NCI-H526 (cell line): ENCODE measurements around the gene IDE.
"Not testable (repeated sequence)": the region's sequence is repeated elsewhere in the genome, so short reads cannot be mapped to it uniquely, and the experiment has no call there.

Experiments
- DNase-seq, 2 experiments: peaks; one replicate each; lab custom pipeline; 2025; lab: John Stamatoyannopoulos, UW

IDE gene

DNA sequence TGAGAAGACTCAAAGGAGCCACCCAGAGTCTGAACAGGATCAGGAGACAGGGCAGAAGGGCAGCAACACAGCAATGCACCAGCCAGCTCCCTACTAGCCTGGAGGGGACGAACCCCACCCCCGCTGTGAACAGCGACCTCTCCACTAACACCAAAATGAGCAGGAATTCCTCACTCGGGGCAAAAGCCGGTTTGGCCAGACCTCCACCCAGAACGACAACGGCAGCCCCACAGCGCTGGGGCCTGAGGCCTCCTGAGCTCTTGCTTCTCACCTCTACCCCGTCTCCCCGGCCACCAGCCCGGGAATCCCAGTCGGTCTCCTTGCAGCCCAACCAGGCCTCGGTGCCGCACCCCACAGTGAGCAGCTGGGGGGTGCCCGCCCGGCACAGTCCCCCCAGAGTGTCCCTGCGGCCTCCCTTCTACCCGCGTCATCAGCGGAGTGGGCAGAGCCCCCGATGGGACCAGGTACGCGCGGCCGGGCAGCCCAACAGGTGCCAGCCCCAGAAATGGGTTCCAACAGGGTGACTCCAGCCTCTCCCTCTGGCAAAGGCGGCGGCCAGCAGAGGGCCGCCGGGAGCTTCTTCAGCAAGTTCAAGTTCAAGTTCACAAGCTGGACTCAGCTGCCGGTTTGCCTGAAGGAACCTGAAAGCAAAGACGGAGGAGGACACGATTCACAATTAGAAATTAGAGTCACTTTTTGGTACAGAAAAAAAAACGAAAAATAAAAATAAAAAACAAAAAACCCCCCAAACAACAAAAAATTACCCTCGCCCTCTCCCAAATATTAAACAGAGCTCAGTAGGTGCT lies 153.9 kb downstream of the IDE start:
- DNase-seq: no peak

DNA sequence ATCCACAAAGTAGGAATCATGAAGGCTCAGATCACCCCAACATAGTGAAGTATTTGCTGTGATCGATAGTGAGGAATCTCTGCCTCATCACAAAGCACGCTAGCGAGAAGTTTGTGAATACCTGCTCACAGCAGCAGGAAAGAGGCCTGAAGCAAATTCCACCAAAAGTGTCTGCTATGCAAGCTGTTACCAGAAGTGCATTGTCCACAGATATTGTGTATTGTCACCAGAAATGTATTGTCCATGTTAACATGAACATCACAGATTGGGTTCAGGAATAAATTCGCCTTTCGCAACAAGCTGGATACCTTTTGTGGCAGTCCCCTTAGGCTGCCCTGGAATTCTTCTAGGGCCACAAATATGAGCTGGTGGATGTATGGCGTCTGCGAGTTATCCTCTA lies 155.0 kb downstream of the IDE start:
- no peak for DNase-seq

DNA sequence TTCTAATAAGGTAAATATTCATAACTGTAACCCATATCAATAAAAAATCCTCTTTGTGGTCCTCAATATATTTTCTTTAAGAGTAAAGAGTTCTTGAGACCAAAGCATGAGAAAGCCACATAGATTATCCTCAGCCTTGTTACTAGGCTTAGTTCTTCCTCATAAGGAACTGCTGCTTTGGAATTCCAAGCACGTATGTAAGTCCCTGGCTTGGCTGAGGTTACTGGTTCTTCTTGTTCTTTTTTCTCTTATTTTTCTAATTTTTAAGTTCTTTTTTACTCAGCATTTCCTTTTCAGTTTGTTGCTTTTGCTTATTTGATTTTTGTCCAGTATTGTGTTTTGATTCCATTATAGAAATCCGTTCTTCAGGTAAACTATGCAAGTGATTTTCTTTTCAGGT lies 155.7 kb downstream of the IDE start:
- DNase-seq: no peak

DNA sequence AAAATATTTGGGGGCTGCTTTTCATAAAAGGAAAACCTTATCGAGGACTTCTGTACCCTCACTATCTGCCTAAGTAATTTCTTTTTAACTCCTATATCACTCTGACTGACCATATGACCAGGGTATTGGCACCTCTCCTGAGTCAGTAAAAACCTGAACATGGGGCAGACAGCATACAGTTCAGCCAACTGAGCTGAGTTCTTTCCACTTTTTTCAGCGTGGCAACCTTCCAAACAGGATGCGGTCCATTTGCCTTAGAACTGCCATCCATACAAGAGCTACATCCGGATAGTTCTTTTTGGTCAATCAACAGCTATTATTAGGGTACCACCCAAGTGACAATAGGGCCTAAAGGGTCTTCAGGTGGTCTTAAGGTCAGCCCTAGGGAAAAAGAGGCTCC lies 160.4 kb downstream of the IDE start:
- DNase-seq: no peak

DNA sequence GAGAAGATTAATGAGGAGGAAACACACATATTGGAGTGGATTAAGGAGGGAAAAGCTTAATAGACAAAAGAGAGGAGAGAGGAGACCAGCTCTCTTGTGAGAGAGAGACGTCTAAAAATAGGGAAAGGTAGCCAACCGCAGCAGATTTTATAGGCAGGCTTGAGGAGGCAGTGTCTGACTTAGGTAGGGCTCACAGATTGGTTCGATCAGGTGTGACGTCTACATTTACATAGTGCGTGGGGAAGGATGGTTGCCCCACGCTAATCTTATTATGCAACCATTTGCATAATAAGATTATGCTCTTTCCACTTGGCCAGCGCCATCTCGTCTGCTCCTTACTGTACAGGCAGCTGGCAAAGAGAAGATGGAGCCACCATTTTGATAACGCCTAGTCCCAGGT lies 160.9 kb downstream of the IDE start:
- DNase-seq: peak in 1 of 2 experiments; percentile 11

DNA sequence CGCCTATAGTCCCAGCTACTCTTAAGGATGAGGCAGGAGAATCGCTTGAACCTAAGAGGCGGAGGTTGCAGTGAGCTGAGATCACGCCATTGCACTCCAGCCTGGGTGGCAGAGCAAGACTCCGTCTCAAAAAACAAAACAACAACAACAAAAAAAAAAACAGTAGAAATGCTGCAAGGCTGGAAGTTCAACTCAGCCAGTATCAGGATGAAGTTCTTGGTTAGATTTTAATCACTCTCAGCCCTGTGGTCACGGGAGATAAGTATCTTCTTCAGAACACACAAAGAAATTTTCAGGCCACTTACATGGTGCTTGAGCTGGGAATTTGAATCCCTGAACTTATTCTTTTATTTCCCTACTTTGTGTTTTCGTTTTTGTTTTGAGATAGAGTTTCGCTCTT lies 162.5 kb downstream of the IDE start:
- DNase-seq: no peak

DNA sequence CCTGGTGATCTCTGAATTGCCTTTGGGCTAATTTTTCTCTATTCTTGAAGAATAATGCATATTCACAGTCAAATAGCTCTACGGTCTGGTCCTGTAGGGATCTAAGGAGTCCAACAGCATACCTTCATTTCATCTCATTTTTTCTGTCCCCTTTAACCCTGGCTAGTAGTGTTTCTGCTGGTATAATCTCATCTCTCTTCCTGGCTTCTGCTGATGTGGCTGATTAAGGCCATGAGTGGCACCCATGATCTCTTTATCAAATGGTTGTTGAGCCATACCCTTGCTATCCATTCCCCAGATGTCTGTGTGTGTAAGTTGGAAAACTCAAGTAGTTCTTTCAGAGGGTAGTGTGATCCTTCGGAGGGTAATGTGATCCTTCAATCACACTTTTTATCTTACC lies 163.4 kb downstream of the IDE start:
- no peak for DNase-seq

DNA sequence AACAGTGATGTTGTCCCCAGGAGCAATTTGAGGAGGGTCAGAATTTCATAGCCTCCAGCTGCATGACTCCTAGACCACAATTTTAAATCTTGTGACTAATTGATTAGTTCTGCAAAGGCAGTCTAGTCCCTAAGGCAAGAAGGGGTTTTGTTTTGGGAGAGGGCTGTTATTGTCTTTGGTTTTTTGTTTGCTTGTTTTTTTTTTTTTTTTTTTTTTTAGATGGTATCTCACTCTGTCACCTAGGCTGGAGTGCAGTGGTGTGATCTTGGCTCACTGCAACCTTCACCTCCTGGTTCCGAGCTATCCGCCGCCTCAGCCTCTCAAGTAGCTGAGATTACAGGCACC lies 165.9 kb downstream of the IDE start:
- no peak for DNase-seq

DNA sequence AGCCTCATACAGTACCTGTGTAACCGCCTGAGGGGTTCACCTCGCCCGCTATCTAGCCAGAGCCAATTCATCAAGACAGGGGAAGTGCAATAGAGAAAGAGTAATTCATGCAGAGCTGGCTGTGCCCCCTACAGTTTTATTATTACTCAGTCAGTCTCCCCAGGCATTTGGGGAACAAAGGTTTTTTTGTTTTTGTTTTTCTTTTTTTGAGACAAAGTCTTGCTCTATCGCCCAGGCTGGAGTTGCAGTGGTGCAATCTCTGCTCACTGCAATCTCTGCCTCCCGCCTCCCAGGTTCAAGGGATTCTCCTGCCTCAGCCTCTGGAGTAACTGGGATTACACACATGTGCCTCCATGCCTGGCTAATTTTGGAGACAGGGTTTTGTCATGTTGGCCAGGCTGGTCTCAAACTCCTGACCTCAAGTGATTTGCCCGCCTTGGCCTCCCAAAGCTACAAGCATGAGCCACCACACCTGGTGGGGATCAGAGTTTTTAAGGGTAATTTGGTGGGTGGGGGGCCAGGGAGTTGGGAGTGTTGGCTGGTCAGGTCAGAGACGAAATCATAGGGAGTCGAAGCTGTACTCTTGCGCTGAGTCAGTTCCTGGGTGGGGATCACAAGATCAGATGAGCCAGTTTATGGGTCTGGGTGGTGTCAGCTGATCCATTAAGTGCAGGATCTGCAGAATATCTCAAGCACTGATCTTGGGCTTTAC lies 166.4 kb downstream of the IDE start:
- DNase-seq: no peak

DNA sequence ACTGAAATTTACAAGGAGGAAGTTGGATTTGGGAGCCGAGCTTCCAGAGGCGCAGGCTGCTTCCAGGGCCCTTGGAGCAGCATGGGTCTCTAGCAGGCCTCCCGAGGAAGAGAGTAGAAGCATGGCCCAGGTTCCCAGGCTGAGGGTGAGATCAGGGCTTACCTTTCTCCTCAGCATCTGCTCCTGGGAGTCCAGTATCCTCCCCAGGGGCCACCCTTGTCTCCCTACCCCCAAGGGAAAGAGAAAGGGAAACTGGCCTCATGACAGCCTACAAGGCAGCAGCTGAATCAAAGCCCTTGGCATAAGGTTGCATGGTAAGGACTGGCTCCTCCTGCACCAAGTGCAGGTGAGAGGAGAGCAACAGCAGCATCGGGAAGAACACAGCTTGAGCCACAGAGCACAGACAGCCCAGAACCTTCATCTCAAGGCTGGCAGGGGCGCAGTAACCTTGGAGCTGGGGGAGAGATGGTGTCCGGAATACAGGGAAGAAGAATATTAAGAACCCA lies 168.4 kb downstream of the IDE start:
- peak in 1 of 2 experiments; percentile 4 for DNase-seq

DNA sequence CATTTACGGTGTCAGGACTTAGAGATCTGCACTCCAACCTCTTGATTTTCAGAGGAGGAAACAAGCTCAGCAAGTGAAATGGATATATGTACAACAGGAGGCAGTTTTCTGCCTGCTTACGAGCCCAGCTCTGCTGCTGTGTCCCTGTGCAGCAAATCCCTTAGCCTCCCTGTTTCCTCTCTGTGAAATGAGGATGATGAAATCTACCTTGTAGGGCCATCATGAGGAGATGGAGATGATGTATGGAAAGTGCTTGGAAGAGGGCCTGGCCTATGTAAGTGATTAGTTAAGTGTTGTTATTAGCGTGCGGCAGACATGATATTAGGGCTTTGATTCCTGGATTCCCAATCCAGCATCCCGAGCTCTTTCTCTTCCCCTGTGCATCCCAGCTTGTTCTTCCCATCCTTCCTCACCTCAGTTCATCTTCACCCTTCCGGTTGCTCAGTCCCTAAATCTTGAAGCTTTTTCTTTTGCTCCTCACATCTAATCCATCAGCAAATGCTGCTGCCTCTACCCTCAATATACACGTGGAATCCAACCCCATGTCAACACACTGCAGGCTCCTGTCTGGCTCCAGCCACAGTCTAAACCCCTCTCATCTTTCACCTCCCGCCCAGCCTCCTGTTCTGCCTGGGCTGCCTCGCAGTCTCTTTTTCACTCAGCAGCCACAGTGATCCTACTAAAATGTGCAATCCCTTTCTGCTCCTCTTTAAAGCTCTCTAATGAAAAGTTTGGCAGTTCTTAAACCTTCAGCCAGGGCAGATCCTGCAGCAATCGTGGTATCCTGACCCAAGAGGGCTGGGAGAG lies 169.1 kb downstream of the IDE start:
- DNase-seq: no peak

DNA sequence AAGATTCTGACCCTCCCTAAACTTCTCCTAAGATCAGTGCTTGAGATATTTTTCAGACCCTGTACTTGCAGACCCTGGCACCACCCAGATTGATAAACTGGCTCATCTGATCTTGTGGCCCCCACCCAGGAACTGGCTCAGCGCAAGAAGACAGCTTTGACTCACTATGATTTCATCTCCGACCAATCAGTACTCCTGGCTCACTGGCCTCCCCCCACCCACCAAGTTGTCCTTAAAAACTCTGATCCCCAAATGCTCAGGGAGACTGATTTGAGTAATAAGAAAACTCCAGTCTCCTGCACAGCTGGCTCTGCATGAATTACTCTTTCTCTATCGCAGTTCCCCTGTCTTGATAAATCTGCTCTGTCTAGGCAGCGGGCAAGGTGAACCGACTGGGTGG lies 171.7 kb downstream of the IDE start:
- not testable (repeated sequence) for DNase-seq
